DOHH2 (cell line): Measurements from ENCODE around the gene MED27.

Experiments
- EZH2phosphoT487 ChIP-seq: fragments of 200-600 bp; sonication (generic); IDR thresholded peaks from 2 replicates; pipeline ENCODE4 v1.6.1; 2017; ENCODE audit warnings: borderline replicate concordance, mild to moderate bottlenecking, antibody characterized with exemption, low read length, moderate library complexity, mixed read lengths
- TF ChIP-seq, protein P1 (sequence below): fragments of 200-600 bp; sonication (generic); IDR thresholded peaks from one replicate; pipeline ENCODE4 v1.5.1; 2014; ENCODE audit warnings: antibody characterized with exemption, mild to moderate bottlenecking, low read depth, low read length; ENCODE audit not compliant: poor library complexity, severe bottlenecking

DNA sequence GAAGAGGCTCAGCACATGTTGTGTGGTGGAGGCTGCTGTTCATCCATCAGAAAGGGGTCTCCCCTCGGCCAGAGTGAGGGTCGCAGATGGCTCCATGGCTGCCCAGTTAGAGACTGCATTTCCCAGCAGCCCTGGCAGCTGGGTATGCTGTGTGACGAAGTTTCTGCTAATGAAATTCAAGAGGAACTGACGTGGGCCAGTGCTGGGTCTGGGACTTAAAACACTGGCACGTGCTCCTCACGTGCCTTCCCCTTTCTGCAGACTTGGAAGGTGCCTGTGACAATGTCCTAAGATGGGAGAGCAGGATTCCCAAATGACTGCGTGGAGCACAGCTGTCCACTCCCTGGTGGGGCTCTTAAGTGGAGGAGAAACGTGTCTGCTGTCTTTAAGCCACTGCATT is 225.3 kb downstream of the MED27 start:
- TF ChIP-seq, protein P1, sequence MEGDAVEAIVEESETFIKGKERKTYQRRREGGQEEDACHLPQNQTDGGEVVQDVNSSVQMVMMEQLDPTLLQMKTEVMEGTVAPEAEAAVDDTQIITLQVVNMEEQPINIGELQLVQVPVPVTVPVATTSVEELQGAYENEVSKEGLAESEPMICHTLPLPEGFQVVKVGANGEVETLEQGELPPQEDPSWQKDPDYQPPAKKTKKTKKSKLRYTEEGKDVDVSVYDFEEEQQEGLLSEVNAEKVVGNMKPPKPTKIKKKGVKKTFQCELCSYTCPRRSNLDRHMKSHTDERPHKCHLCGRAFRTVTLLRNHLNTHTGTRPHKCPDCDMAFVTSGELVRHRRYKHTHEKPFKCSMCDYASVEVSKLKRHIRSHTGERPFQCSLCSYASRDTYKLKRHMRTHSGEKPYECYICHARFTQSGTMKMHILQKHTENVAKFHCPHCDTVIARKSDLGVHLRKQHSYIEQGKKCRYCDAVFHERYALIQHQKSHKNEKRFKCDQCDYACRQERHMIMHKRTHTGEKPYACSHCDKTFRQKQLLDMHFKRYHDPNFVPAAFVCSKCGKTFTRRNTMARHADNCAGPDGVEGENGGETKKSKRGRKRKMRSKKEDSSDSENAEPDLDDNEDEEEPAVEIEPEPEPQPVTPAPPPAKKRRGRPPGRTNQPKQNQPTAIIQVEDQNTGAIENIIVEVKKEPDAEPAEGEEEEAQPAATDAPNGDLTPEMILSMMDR: no peak
- TF ChIP-seq EZH2phosphoT487: no peak
